Skin of body (tissue), 2 donors: Measurements from ENCODE around the gene MOXD1. TPM values are rescaled to one million over a fixed set of nuclear protein-coding genes. Genes with fewer than 3 reads are reported as not detected.

Experiments used
- DNase-seq: peaks from one replicate; lab custom pipeline; 2025; lab: John Stamatoyannopoulos, UW
- total RNA-seq: library from RNA; depleted of rRNA; stranded (reverse); fragments of >200 nt; gene quantifications from one replicate; pipeline ENCODE4 v1.2.3, GENCODE V29; 2014

MOXD1 gene
- total RNA-seq, 1 donor from 2014 or later, result 15.6 TPM

- no peak for DNase-seq
Observed at GRCh38 chr6:132399376-132400074, 1.8 kb downstream of the MOXD1 start.

GRCh38 chr6:132395015-132395597 lies 6.2 kb downstream of the MOXD1 start:
- no peak for DNase-seq

GRCh38 chr6:132392792-132393191 lies 8.5 kb downstream of the MOXD1 start:
- DNase-seq, result no peak

- DNase-seq, result no peak
Observed at GRCh38 chr6:132392270-132392646, 9.0 kb downstream of the MOXD1 start.

- peak; percentile 88 for DNase-seq
Observed at GRCh38 chr6:132391391-132392269, 9.6 kb downstream of the MOXD1 start.

GRCh38 chr6:132390451-132390850 lies 10.8 kb downstream of the MOXD1 start:
- no peak for DNase-seq

GRCh38 chr6:132390017-132390416 lies 11.3 kb downstream of the MOXD1 start:
- DNase-seq, result no peak

- DNase-seq, result no peak
Observed at GRCh38 chr6:132388291-132388690, 13.0 kb downstream of the MOXD1 start.

- no peak for DNase-seq
Observed at GRCh38 chr6:132382630-132383175, 18.6 kb downstream of the MOXD1 start.

- no peak for DNase-seq
Observed at GRCh38 chr6:132381381-132381780, 19.9 kb downstream of the MOXD1 start.

- DNase-seq, result peak; percentile 43
Observed at GRCh38 chr6:132380358-132381029, 20.8 kb downstream of the MOXD1 start.

- DNase-seq, result no peak
Observed at GRCh38 chr6:132369526-132369925, 31.7 kb downstream of the MOXD1 start.

GRCh38 chr6:132368916-132369481 lies 32.3 kb downstream of the MOXD1 start:
- DNase-seq, result no peak

GRCh38 chr6:132365281-132365907 lies 35.9 kb downstream of the MOXD1 start:
- no peak for DNase-seq

- no peak for DNase-seq
Observed at GRCh38 chr6:132364306-132365074, 36.8 kb downstream of the MOXD1 start.

- no peak for DNase-seq
Observed at GRCh38 chr6:132362442-132363185, 38.7 kb downstream of the MOXD1 start.

- no peak for DNase-seq
Observed at GRCh38 chr6:132361101-132361500, 40.2 kb downstream of the MOXD1 start.

- DNase-seq, result no peak
Observed at GRCh38 chr6:132359886-132360285, 41.4 kb downstream of the MOXD1 start.

- DNase-seq, result peak; percentile 67
Observed at GRCh38 chr6:132357120-132357519, 44.2 kb downstream of the MOXD1 start.
